GM12872 (cell line): ENCODE results near the gene CRIM1.

Source experiments
- CTCF ChIP-seq: IDR thresholded peaks from 3 replicates; pipeline ENCODE4 v1.5.1; 2011; ENCODE audit warnings: low read depth, mild to moderate bottlenecking, low read length, moderate library complexity; ENCODE audit not compliant: insufficient read depth

The CRIM1 gene

DNA sequence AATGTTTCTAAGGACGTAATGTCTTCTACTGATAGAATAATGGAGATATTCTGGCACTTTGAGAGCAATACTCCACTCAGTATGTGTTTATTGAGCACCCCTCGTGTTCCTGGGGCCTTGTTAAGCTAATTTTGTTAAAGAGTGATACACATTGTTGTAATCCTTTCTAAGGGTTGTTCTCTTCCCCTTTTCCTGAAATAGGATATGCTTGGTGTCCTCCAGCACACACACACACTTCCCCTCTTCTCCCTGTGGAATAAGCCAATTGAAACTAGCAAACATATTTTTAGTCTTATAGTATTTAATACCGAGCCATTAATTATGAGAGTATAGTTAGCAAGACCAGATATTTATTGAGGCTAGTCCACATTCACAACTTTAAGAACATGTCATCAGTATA is 114.1 kb downstream of the CRIM1 start:
- TF ChIP-seq CTCF, result no peak

DNA sequence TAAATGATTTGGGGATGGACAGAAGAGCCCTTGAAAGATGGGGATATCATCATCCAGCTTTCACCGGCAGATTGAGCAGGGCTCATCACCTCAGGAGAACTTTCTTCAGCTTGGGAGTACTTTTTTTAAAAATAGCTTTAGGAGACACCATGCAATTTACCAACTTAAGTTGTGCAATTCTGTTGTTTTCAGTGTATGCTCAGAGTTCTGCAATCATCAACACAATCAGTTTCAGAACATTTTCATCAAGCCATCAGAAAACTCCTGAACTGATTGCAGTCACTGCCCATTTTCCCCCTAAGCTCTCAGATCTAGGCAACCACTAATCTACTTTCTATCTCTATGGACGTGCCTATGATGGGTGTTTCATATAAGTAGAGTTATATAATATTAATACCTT is 117.7 kb downstream of the CRIM1 start:
- no peak for TF ChIP-seq CTCF

DNA sequence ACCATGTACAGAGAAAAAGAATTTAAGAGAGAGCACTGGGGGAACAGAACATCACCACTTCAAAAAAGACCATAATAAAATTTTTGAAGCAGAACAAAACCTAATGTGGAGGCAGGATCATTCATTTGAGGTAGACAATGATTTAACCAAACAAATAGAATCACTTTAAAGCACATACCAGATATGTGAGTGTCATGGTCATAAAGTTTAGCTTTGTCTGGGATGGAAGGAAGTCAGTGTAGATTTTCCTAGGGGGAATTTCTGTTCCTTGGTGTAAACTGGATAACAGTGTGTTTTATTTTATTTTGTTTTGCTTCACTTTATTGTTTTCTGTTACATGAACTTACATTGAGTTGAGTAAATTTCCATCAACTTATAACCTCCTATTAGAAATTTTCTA is 120.8 kb downstream of the CRIM1 start:
- TF ChIP-seq CTCF, result no peak

GRCh38 chr2:36477315-36477714 is 121.7 kb downstream of the CRIM1 start:
- no peak for TF ChIP-seq CTCF

- TF ChIP-seq CTCF, result no peak
Measured at GRCh38 chr2:36477746-36478145, 122.2 kb downstream of the CRIM1 start.

DNA sequence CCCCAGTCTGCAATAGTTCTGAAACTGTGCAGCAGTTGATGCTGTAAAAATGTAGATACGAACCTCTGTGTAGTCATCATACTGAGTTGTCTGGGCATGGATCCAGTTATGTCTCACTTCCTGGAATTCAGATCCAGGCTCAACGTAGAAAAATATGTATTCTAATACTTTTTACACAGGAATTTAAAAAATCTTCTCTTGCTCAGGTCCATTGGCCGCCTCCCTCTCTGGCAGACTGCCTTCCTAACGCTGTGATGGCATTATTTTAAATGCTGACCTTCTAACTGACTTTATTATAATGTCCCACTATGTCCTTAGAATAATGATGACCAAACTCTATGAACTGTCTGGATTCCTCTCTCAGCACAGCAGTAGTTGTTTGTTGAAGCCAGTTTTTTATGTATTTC is 122.8 kb downstream of the CRIM1 start:
- TF ChIP-seq CTCF, result no peak

GRCh38 chr2:36478999-36479398 is 123.4 kb downstream of the CRIM1 start:
- TF ChIP-seq CTCF, result no peak

GRCh38 chr2:36479406-36479805 is 123.8 kb downstream of the CRIM1 start:
- no peak for TF ChIP-seq CTCF
